HG02884 (cell line): ENCODE data around the gene OR8B4.
"Not testable (repeated sequence)": the region's sequence is repeated elsewhere in the genome, so short reads cannot be mapped to it uniquely, and the experiment has no call there.

Source experiments
- ATAC-seq: cut with Tn5 transposase; IDR thresholded peaks from one replicate; pipeline ENCODE4 v1.9.1; 2021; ENCODE audit warnings: mild to moderate bottlenecking, moderate library complexity; ENCODE audit not compliant: unreplicated experiment

Gene OR8B4

GRCh38 chr11:124424384-124424921, at the start of gene OR8B4:
Gene OR8B4, minus strand, starts transcription at chr11:124424871. Its CDS starts 0 bp downstream, at chr11:124424871.
- no peak for ATAC-seq

DNA sequence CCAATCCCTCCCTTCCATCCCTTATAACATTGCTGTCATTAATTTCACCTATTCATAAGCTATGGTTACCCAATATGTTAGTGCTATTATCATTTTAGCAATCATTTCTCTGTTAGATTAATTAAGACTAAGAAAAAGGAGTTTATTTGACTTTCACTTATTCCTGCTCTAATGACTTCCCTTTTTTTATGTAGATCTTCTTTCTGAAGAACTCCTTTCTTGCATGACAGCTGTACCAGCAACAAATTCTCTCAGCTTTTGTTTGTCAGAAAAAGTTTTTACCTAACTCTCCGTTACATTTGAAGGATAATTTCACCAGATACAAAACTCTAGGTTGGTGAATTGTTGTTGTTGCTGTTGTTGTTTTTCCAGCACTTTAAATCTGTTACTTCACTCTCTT, 49.4 kb upstream of the OR8B4 start:
- no peak for ATAC-seq

DNA sequence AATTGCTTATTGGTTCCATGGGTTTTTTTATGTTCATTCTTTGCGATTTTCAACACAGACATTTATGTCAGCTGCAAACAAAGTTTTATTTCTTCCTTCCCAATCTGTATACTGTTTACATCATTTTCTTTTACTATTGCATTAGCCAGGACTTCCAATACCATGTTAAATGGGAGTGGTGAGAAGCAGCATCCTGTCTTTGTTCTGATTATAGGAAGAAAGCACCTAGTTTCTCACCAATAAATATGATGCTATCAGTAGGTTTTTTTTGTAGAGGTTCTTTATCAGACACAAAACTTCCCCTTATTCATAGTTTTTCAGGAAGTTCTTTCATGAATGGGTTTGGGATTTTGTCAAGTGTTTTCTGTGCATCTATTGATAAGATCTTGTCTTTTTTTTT, 48.8 kb upstream of the OR8B4 start:
- ATAC-seq = no peak

DNA sequence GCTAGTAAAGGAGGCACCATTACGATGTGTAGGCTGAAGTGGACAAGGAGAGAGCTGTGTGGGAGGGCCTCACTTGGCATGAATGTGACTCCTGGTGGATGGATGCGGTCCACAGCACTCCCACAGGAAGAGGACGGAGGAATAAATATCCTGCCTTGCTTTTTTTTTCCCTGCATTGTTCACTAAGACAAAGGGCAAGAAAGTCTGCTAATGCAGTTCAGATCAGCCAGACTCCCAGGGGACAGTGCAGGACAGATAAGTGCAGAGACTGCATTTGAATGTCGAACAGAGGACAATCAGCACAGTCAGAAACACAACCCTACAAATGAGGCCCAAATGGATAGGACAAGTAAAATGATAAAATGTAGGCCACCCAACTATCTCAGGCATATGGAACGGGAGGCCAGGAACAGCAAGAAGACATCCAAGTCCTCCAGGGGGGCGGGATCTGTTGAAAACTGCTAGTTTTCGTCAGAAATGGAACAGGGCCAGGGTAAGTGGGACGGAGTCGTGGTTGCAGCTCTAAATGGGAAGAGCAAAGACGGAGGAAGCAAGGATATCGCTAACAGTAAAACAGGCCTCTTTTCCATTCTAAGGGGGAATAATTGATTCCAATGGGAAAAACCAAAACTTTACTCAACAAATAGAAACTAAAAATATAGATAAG, 46.0 kb upstream of the OR8B4 start:
- no peak for ATAC-seq

DNA sequence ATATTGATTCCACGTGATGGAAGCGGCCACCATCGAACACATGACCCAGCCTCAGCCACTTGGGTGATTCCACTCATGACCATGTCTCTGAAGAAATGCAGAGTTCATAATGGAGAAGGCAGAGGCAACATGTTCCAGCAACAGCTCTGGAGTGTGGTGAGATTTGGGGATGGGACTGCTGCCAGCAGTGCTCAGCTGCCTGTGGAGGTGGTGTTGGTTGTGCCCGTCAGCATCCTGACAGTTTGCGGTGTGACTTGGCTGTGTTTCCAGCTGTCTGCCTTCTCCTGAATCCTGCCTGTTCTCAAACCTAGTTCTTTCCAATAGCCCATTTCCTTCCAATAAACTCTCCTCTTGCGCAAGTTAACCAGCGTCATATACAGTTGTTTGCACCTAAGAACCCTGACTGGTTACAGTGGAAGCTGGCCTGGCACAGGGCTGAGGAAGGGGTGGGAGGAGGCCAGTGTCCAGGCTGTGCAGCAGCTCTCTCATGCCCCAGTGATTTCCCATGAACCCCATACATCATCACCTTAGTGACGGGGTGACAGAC, 42.8 kb upstream of the OR8B4 start:
- ATAC-seq = no peak

DNA sequence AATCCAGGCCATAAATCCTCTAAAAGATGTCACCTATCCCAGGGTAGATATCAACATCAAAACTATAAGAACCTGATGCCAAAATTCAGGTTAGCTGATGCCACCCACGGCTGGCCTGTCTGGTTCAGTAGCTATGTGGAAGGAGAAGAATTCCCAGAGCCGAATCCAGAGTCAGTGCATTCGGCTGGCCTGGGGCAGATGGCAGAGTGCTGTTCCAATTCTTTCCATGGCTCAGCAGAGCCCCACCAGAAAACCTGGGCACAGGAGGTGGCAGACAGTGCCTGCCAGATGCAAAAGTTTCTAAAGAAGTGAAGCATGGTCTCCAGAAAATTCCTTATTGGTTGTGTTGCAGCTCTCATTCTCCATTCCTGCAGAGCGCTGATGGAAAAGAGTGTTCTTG, 40.7 kb upstream of the OR8B4 start:
- no peak for ATAC-seq

- ATAC-seq = no peak
Observed at GRCh38 chr11:124463990-124464389, 39.3 kb upstream of the OR8B4 start.

DNA sequence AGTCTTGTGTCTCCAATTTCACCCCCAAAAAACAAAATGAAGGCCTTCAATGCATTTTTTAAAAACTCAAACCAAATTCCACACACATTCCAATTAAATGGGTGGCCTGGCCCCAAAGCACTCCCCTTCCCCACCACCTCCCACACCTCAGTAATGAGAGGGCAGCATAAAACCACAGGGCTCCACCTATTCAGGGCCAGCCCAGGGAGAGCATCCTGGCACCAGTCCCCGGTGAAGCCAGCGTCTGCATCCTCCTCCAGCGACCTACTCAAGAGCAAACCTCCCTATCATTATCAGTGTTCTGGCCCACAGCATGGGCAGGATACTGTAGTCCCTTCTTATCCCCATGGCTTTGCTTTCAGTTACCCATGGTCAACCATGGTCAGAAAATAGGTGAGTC, 38.7 kb upstream of the OR8B4 start:
- no peak for ATAC-seq

DNA sequence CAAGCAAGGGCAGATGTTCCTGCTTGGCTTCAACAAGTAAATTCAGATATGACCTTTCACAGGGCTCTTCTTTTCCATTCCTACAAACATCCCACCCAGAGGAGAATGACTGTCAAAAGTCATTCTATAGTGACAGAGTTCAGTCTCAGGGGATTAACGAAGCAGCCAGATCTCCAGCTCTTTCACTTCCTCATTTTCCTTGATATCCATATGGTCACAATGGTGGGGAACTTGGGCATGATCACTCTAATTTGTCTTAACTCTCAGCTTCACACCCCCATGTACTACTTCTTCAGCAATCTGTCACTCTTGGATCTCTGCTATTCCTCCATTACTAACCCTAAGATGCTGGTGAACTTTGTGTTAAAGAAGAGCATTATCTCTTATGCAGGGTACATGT, 35.8 kb upstream of the OR8B4 start:
- no peak for ATAC-seq

DNA sequence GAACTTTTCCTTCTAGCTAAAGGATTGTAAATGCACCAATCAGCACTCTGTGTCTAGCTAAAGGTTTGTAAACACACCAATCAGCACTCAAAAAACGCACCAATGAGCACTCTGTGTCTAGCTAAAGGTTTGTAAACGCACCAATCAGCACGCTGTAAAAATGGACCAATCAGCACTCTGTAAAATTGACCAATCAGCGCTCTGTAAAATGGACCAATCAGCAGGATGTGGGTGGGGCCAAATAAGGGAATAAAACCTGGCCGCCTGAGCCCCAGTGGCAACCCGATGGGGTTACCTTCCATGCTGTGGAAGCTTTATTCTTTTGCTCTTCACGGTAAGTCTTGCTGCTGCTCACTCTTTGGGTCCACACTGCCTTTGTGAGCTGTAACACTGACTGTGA, 34.7 kb upstream of the OR8B4 start:
- ATAC-seq = not testable (repeated sequence)

- no peak for ATAC-seq
Observed at GRCh38 chr11:124454552-124454951, 29.9 kb upstream of the OR8B4 start.

GRCh38 chr11:124446916-124447315, 22.2 kb upstream of the OR8B4 start:
- no peak for ATAC-seq

DNA sequence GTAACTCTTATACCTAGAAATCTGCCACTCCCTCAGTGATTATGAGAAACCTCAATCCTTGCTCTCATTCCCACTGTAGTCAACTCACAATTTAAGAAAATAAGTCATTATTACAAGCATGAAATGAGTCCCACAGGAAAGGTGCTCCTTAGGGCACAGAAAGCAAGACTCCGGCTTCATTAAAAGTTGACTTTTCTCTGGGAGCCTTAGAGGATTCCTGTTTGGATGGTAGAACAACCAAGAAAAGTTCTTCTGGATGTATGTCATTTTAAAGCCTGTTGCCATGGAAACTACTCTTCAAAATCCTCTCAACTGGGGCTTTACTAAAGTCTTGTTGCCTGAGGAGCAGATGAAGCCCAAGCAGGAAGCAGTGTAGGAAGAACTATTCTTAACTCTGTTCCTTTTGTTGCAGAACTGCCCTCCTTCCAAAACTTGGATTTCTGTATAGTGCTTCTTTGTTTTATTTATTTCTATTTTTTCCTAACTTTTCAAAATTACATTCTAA, 21.0 kb upstream of the OR8B4 start, which contains the start of gene OR8B8:
Gene OR8B8, minus strand, starts transcription at position 51 of the 505 bp plus-strand sequence. CDS start 4,611 bp downstream, outside the sequence.
- ATAC-seq = no peak

- ATAC-seq = no peak
Observed at GRCh38 chr11:124442847-124443246, 18.2 kb upstream of the OR8B4 start.

GRCh38 chr11:124442442-124442841, 17.8 kb upstream of the OR8B4 start:
- no peak for ATAC-seq

DNA sequence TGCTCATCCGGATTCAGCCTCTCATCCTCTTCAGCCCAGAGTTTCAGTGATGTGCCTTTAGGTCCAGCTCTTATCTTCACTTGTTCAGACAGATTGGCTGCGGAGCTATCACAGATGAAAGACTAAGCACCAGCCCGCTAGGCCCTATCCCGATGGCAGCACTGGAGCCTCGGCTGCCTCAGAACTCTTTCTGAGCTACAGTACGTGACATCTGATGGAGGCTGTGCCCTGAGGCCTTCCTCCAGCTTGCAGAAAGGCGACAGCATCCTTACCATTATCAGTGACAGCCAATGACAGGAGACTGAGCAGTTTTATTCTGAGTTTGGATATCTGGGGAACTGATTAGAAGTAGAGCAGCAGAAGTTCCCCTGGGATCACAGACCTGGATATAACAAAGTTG, 16.8 kb upstream of the OR8B4 start:
- ATAC-seq = no peak

DNA sequence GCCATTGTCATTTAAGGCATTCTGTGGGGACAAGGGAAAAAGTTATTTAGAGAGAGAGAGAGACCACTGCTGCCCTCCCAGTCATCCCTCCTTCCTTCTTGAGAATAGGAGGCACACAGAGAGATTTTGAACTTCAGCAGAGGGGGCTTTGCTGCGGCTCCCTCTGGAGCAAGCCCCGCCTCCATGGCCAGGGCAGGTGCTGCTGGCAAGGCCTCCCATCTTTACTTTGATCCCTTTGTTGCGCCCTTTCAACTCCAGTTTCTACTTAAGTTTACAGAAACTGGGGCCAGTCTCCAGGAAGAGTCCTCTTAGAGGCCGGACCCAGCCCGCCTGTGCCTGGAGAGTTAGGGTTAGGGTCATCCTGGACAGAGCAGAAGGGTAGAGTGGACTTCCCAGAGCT, 16.4 kb upstream of the OR8B4 start:
- no peak for ATAC-seq

DNA sequence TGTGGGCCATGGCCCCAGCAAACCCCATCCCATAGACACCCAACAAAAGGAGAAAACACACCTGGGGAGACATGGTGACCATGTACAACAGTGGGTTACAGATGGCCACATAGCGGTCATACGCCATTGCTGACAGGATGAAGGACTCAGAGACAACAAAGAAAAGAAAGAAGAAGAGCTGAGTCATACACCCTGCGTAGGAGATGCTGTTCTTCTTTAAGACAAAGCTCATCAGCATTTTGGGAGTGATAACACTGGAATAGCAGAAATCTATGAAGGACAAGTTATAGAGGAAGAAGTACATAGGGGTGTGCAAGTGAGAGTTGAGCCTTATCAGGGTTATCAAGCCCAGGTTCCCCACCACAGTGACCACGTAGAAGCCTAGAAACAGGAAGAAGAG, 15.9 kb upstream of the OR8B4 start:
- ATAC-seq = no peak

DNA sequence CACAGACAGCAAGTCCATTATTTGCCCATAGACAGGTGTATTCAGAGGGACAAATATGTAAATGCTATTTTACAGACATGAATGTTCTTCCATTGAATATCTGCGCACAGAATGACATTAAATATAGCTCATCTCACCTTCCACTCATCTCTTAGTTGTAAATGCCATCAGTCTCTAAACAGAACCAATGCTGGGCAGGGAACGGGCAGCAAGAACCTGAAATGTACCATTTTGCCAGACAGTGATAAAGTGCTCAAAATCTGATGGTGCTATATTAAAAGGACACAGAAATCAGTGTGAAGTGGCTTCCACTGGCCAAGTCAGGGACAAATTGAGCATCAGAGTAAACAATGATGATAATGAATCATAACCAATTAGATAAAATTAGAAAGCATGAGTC, 10.0 kb upstream of the OR8B4 start:
- no peak for ATAC-seq

DNA sequence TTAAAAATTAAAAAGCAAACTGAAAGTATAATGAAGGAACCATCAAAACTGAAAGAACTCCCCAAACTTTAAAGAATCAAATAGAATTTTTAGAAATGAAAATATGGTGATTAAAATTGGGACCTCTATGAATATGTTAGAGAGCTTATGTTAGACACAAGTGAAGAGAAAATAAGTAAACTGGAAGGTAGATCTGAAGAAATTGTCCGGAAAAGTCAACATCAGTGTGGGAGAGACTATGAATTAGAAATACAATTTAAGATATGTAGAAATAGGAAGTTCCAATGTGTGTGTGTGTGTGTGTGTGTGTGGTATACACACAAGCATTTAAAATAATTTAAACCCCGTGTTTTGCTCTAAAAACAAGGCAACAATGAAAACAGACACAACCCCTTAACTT, 4.9 kb upstream of the OR8B4 start:
- no peak for ATAC-seq

DNA sequence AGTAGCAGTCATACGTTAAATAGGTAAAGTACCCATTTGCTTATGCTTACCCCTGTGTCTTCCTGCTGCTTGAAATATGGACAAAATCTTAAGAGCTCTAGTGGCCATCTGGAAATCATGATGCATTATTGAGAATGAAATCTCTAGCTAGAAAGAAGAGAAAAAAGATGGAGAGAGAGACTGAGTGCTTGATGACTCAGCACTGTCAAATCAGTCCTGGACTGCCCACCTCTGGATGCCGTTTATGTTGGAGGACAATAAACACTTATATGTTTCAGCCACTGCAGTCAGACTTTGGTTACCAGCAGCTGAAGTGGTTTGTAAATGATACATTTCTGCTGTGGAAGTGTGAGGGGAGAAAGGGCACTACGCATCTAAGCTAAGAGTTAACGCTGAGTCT, 3.6 kb downstream of the OR8B4 start:
- ATAC-seq = no peak

GRCh38 chr11:124415356-124415923, 9.2 kb downstream of the OR8B4 start:
- no peak for ATAC-seq
